CD14-positive monocyte (primary cell): ENCODE data around the gene KCNJ1. TPM values are rescaled to one million over a fixed set of nuclear protein-coding genes. Genes with fewer than 3 reads are reported as not detected.

Experiments
- DNase-seq, 3 donors: peaks; one replicate each; pipeline ENCODE4 v3.0.0-alpha.2; 2011 to 2022
- H2AFZ ChIP-seq: 2 replicates; pipeline ENCODE4 v1.6.0; 2012; ENCODE audit warnings: mild to moderate bottlenecking, low read depth, low read length, inconsistent platforms; ENCODE audit not compliant: insufficient read depth, poor library complexity, severe bottlenecking
- H3K27ac ChIP-seq, 2 donors: 1 replicate in 1 of 2; 2 replicates in 1 of 2; pipeline ENCODE4 v1.5.1; 2012 to 2013; ENCODE audit warnings: low read length in 2 of 2, control low read depth in 1 of 2, inconsistent platforms in 1 of 2, low read depth in 1 of 2, mild to moderate bottlenecking in 1 of 2
- H3K27me3 ChIP-seq, 2 donors: one replicate each; pipeline versions ENCODE4 v1.6.0 to v1.6.1; 2011 to 2013; ENCODE audit warnings: low read length in 2 of 2; ENCODE audit not compliant: control insufficient read depth in 2 of 2, insufficient read depth in 2 of 2
- H3K36me3 ChIP-seq, 2 donors: replicated peaks in 1 of 2; 1 replicate in 1 of 2; 2 replicates in 1 of 2; pipeline versions ENCODE4 v1.5.1 to v1.6.1; 2012 to 2013; ENCODE audit warnings: low read length in 2 of 2, control low read depth in 1 of 2, inconsistent platforms in 1 of 2, mild to moderate bottlenecking in 1 of 2; ENCODE audit not compliant: insufficient read depth in 2 of 2, control insufficient read depth in 1 of 2
- H3K4me1 ChIP-seq, 2 donors: 1 replicate in 1 of 2; 2 replicates in 1 of 2; pipeline versions ENCODE4 v1.5.1 to v1.6.1; 2012 to 2013; ENCODE audit warnings: low read length in 2 of 2, control low read depth in 1 of 2, inconsistent platforms in 1 of 2, mild to moderate bottlenecking in 1 of 2, moderate library complexity in 1 of 2; ENCODE audit not compliant: insufficient read depth in 2 of 2, control insufficient read depth in 1 of 2
- H3K4me2 ChIP-seq: replicated peaks from 2 replicates; pipeline ENCODE3; 2012; ENCODE audit warnings: low read length, moderate library complexity, mild to moderate bottlenecking; ENCODE audit not compliant: poor library complexity, severe bottlenecking; ENCODE audit errors: extremely low read depth
- H3K4me3 ChIP-seq, 3 experiments: fragments of 200-600 bp in 1 of 3; sonication (generic) in 1 of 3; replicated peaks in 1 of 3; 1 replicate in 2 of 3; 2 replicates in 1 of 3; pipeline ENCODE4 v1.5.1; 2011 to 2013; ENCODE audit warnings: low read length in 3 of 3, mild to moderate bottlenecking in 3 of 3, control low read depth in 2 of 3, low read depth in 2 of 3, inconsistent platforms in 1 of 3, moderate library complexity in 1 of 3
- H3K79me2 ChIP-seq: 2 replicates; pipeline ENCODE4 v1.6.0; 2012; ENCODE audit warnings: mild to moderate bottlenecking, control low read depth, inconsistent platforms, low read length, moderate library complexity; ENCODE audit not compliant: insufficient read depth
- H3K9ac ChIP-seq: 2 replicates; pipeline ENCODE4 v1.6.0; 2017; ENCODE audit warnings: low read length, mild to moderate bottlenecking; ENCODE audit not compliant: insufficient read depth, poor library complexity, severe bottlenecking
- H3K9me3 ChIP-seq, 2 donors: replicated peaks in 1 of 2; 1 replicate in 1 of 2; 2 replicates in 1 of 2; pipeline versions ENCODE4 v1.5.1 to v1.6.1; 2012 to 2013; ENCODE audit warnings: low read length in 2 of 2, control low read depth in 1 of 2; ENCODE audit not compliant: control insufficient read depth in 1 of 2, insufficient read depth in 1 of 2
- H4K20me1 ChIP-seq: 2 replicates; pipeline ENCODE4 v1.6.0; 2012; ENCODE audit warnings: mild to moderate bottlenecking, low read length, control low read depth, moderate library complexity; ENCODE audit not compliant: insufficient read depth
- H3K27ac Mint-ChIP-seq, 7 donors: one replicate each; pipeline ENCODE4 v1.8.0; 2020; ENCODE audit warnings: mild to moderate bottlenecking in 7 of 7, mixed read lengths in 7 of 7, moderate library complexity in 6 of 7, inconsistent platforms in 2 of 7
- H3K27me3 Mint-ChIP-seq, 3 donors: one replicate each; pipeline ENCODE4 v1.8.0; 2021 to 2022; ENCODE audit warnings: low read depth in 3 of 3, mild to moderate bottlenecking in 3 of 3, mixed read lengths in 3 of 3, moderate library complexity in 3 of 3, inconsistent platforms in 1 of 3
- H3K36me3 Mint-ChIP-seq, 2 donors: one replicate each; pipeline ENCODE4 v1.8.0; 2020; ENCODE audit warnings: mixed read lengths in 2 of 2, inconsistent platforms in 1 of 2, mild to moderate bottlenecking in 1 of 2
- H3K4me1 Mint-ChIP-seq: one replicate; pipeline ENCODE4 v1.8.0; 2020; ENCODE audit warnings: mild to moderate bottlenecking, mixed read lengths
- H3K4me3 Mint-ChIP-seq, 2 donors: one replicate each; pipeline ENCODE4 v1.8.0; 2020; ENCODE audit warnings: mild to moderate bottlenecking in 2 of 2, mixed read lengths in 2 of 2, moderate library complexity in 1 of 2
- H3K9me3 Mint-ChIP-seq, 7 donors: one replicate each; pipeline ENCODE4 v1.8.0; 2020 to 2022; ENCODE audit warnings: mixed read lengths in 7 of 7, mild to moderate bottlenecking in 6 of 7, moderate library complexity in 6 of 7, inconsistent platforms in 2 of 7
- CTCF ChIP-seq: fragments of 200-600 bp; IDR thresholded peaks from one replicate; pipeline ENCODE4 v1.8.0; 2022; ENCODE audit warnings: antibody characterized with exemption, mild to moderate bottlenecking
- WGBS: methylation state at CpG from one replicate; pipeline ENCODE4 v1.1.5; 2013; ENCODE audit warnings: missing lambda C conversion rate; ENCODE audit not compliant: insufficient coverage; 5-methylcytosine and 5-hydroxymethylcytosine counted together
- intact Hi-C, 2 donors: fragments of 100-400 bp; cut with micrococcal nuclease; formaldehyde crosslinking; loops; one replicate each; pipeline versions ENCODE4 v1.15.0 to v1.15.1; 2023
- polyA plus RNA-seq, 3 donors: library from polyadenylated mRNA; depleted of rRNA in 1 of 3; unstranded in 2 of 3; stranded (reverse) in 1 of 3; fragments of 300-500 nt in 2 of 3; fragments of >200 nt in 1 of 3; fragmentation: Illumina TruSeq in 2 of 3; gene quantifications; 1 replicate in 2 of 3; 2 replicates in 1 of 3; pipeline ENCODE4 v1.2.3, GENCODE V29; 2012 to 2021

The KCNJ1 gene
- polyA plus RNA-seq, 3 donors, result 0.12 to 0.47 TPM; not detected in 1

GRCh38 chr11:128884703-128885338 is 17.7 kb upstream of the KCNJ1 start:
- no peak overlapping the region for H3K27ac ChIP-seq
- peaks cover 7 to 16% of the 10 kb centered on the region in 2 donors for H3K27me3 ChIP-seq
- H3K4me2 ChIP-seq, result no peak overlapping the region
- H3K36me3 ChIP-seq, result no peaks in the 10 kb centered on the region
- Mint-ChIP-seq H3K36me3 (no peaks in the 10 kb centered on the region), H3K9me3 (peaks cover 0 to 3% (median 0%) of the 10 kb centered on the region in 7 donors), H3K27me3 (peaks cover 9 to 23% (median 19%) of the 10 kb centered on the region in 3 donors), H3K4me1 (peaks cover 16% of the 10 kb centered on the region), H3K27ac (no peak overlapping the region), H3K4me3 (no peak overlapping the region)
- no peaks in the 10 kb centered on the region for H4K20me1 ChIP-seq
- no peak overlapping the region for H3K4me3 ChIP-seq
- intact Hi-C loops, result loop anchor here in 1 of 2 donors (2.0 to 10.0 kb wide), 2 partner anchors 72 to 450 kb away; no protein-coding TSS in a partner anchor
- H3K79me2 ChIP-seq, result no peaks in the 10 kb centered on the region
- H2AFZ ChIP-seq, result no peak overlapping the region
- DNase-seq, result peak; percentile 44 to 61 (median 54)
- peak; percentile 90 for TF ChIP-seq CTCF
- no peak overlapping the region for H3K9ac ChIP-seq
- no peaks in the 10 kb centered on the region for H3K9me3 ChIP-seq
- WGBS, result 62% methylated on average over 5 of the region's 12 CpGs
- H3K4me1 ChIP-seq, result peaks cover 6 to 9% of the 10 kb centered on the region in 2 donors

- Histone ChIP-seq H4K20me1 (no peaks in the 10 kb centered on the region), H3K4me2 (no peak overlapping the region), H3K27ac (no peak overlapping the region), H3K36me3 (no peaks in the 10 kb centered on the region), H3K4me1 (peaks cover 6 to 9% of the 10 kb centered on the region in 2 donors), H3K27me3 (peaks cover 0 to 8% of the 10 kb centered on the region in 2 donors), H3K9me3 (no peaks in the 10 kb centered on the region), H3K79me2 (no peaks in the 10 kb centered on the region), H2AFZ (no peak overlapping the region), H3K4me3 (no peak overlapping the region), H3K9ac (no peak overlapping the region)
- Mint-ChIP-seq H3K4me3 (no peak overlapping the region), H3K27ac (no peak overlapping the region), H3K4me1 (peaks cover 16% of the 10 kb centered on the region), H3K36me3 (no peaks in the 10 kb centered on the region), H3K27me3 (peaks cover 1 to 16% (median 13%) of the 10 kb centered on the region in 3 donors), H3K9me3 (no peaks in the 10 kb centered on the region)
- WGBS, result no CpG with 5 or more reads among the region's 4 CpGs
- no peak for DNase-seq
- TF ChIP-seq CTCF, result no peak
- intact Hi-C loops, result loop anchor here in 1 of 2 donors (2.0 to 10.0 kb wide), 2 partner anchors 73 to 451 kb away; no protein-coding TSS in a partner anchor
These were observed 17.0 kb upstream of the KCNJ1 start for GRCh38 chr11:128884054-128884453.
